ENCODE results near the gene ARHGAP19. TPM values are rescaled to one million over a fixed set of nuclear protein-coding genes. Genes with fewer than 3 reads are reported as not detected.

Gene ARHGAP19
- total and polyA plus RNA-seq, 9 of the 15 experiments (the other 6 are each of a cell fraction or from before 2014, with no cell fraction given), result 14.8 to 49.5 (median 26.8) TPM

GRCh38 chr10:97174941-97175340 is 117.5 kb downstream of the ARHGAP19 start:
- CTCF ChIA-PET (ENCODE audit: low intra/inter-chr PET ratio), result no interaction called here

More at GRCh38 chr10:97174941-97175340, 117.5 kb downstream of the ARHGAP19 start:
- intact Hi-C loops (cut with micrococcal nuclease) (no loop called here), in situ Hi-C loops (cut with MboI) (no loop called here)
- Histone ChIP-seq H3K9ac (ENCODE audit: insufficient read depth in 1 of 2, low read depth in 2 of 2, low read length in 2 of 2) (no peak overlapping the region), H3K9me3 (replicated peaks; ENCODE audit: control insufficient read depth, insufficient read depth, low read depth, low read length) (no peaks in the 10 kb centered on the region), H3K4me2 (ENCODE audit: insufficient read depth, low read length) (no peak overlapping the region), H3K4me3 (no peak overlapping the region), H3K9me1 (ENCODE audit: control insufficient read depth, insufficient read depth, low read length) (no peaks in the 10 kb centered on the region), H3K27me3 (ENCODE audit: control insufficient read depth in 2 of 2, insufficient read depth in 2 of 2, low read length in 2 of 2) (peaks cover 10 to 43% of the 10 kb centered on the region in 2 experiments; a peak in 3 of 5 replicates), H2AFZ (ENCODE audit: low read depth, low read length) (no peak overlapping the region), H3K79me2 (ENCODE audit: control insufficient read depth, insufficient read depth, low read length) (no peaks in the 10 kb centered on the region), H3K27ac (ENCODE audit: extremely low read depth, low read depth, low read length) (no peak overlapping the region), H3K36me3 (ENCODE audit: control insufficient read depth, insufficient read depth, low read length) (no peaks in the 10 kb centered on the region), H3K4me1 (replicated peaks in 1 of 2; ENCODE audit: control insufficient read depth in 2 of 2, insufficient read depth in 2 of 2, low read length in 2 of 2) (peaks cover 0 to 3% of the 10 kb centered on the region in 2 experiments; a peak in 2 of 5 replicates), H4K20me1 (replicated peaks; ENCODE audit: control insufficient read depth, insufficient read depth, low read length) (no peaks in the 10 kb centered on the region)
- no peak for FAIRE-seq
- no peak for ATAC-seq
- BruUV-seq (replicated peaks), result no TSS peak
- DNase-seq (ENCODE audit: extremely low read depth in 1 of 4, low spot score in 3 of 4), result no peak
- TF ChIP-seq CEBPG (CRISPR knock-in tag; IDR thresholded peaks at IDR 0.05), result no peak
- TF ChIP-seq CEBPG (tag; conservative IDR thresholded peaks at IDR 0.05 in 1 of 2, IDR thresholded peaks at IDR 0.05 in 1 of 2), result no peak
- TF ChIP-seq ZBTB49 (CRISPR knock-in tag; IDR thresholded peaks at IDR 0.05; ENCODE audit: borderline replicate concordance), result no peak
- TF ChIP-seq ZKSCAN3 (CRISPR knock-in tag; IDR thresholded peaks at IDR 0.05), result no peak
- POLR2A ChIA-PET, result interaction anchor here (0.5 kb wide), 1 partner anchor 16 kb away, joined by 3 read pairs; no protein-coding TSS in a partner anchor

All from K562 (cell line).